Bronchial epithelial cell (primary cell): ENCODE measurements around the gene IGSF9B. TPM values are rescaled to one million over a fixed set of nuclear protein-coding genes. Genes with fewer than 3 reads are reported as not detected.

Experiments used
- DNase-seq: peaks from one replicate; pipeline ENCODE4 v3.0.0-alpha.2; 2010; ENCODE audit warnings: low read depth
- FAIRE-seq: peaks from 2 replicates; lab custom pipeline; 2011; peaks lifted over from hg19 to GRCh38; lab: Jason Lieb, UNC
- H3K27me3 ChIP-seq: 2 replicates; pipeline ENCODE4 v1.5.1; 2011; ENCODE audit warnings: low read length; ENCODE audit not compliant: control insufficient read depth, insufficient read depth
- H3K36me3 ChIP-seq: 2 replicates; pipeline ENCODE4 v1.5.1; 2011; ENCODE audit warnings: low read length; ENCODE audit not compliant: control insufficient read depth, insufficient read depth
- H3K4me3 ChIP-seq: 2 replicates; pipeline ENCODE4 v1.5.1; 2011; ENCODE audit warnings: mild to moderate bottlenecking, low read depth, low read length, control low read depth
- CTCF ChIP-seq: IDR thresholded peaks from 2 replicates; pipeline ENCODE4 v1.5.1; 2011; ENCODE audit warnings: mild to moderate bottlenecking, moderate library complexity, low read length, control low read depth, inconsistent platforms; ENCODE audit not compliant: insufficient read depth, severe bottlenecking
- total RNA-seq: library from RNA; depleted of rRNA; stranded (reverse); fragments of >200 nt; gene quantifications from 2 replicates; pipeline ENCODE4 v1.2.1, GENCODE V29; 2014

The IGSF9B gene
- total RNA-seq, 1 donor from 2014 or later, result under 0.01 TPM

GRCh38 chr11:133929401-133930052 lies 27.2 kb downstream of the IGSF9B start:
- DNase-seq, result no peak
- Histone ChIP-seq H3K27me3 (no peaks in the 10 kb centered on the region), H3K36me3 (no peaks in the 10 kb centered on the region), H3K4me3 (no peak overlapping the region)
- FAIRE-seq, result no peak
- TF ChIP-seq CTCF, result no peak

GRCh38 chr11:133928628-133929059 lies 28.1 kb downstream of the IGSF9B start:
- TF ChIP-seq CTCF, result no peak
- no peak overlapping the region for H3K4me3 ChIP-seq
- DNase-seq (peak; percentile 10), FAIRE-seq (no peak)
- no peaks in the 10 kb centered on the region for H3K27me3 ChIP-seq
- H3K36me3 ChIP-seq, result no peaks in the 10 kb centered on the region

- peak; percentile 35 for DNase-seq
- no peaks in the 10 kb centered on the region for H3K36me3 ChIP-seq
- peak; percentile 95 for TF ChIP-seq CTCF
- H3K27me3 ChIP-seq, result no peaks in the 10 kb centered on the region
- H3K4me3 ChIP-seq, result no peak overlapping the region
- FAIRE-seq, result no peak
Observed at GRCh38 chr11:133927690-133928627, 28.8 kb downstream of the IGSF9B start.

GRCh38 chr11:133926466-133927246 lies 30.1 kb downstream of the IGSF9B start:
- DNase-seq (no peak), FAIRE-seq (no peak)
- H3K4me3 ChIP-seq, result no peak overlapping the region
- no peaks in the 10 kb centered on the region for H3K27me3 ChIP-seq
- no peaks in the 10 kb centered on the region for H3K36me3 ChIP-seq
- no peak for TF ChIP-seq CTCF

GRCh38 chr11:133925756-133926155 lies 31.0 kb downstream of the IGSF9B start:
- H3K36me3 ChIP-seq, result no peaks in the 10 kb centered on the region
- no peak for FAIRE-seq

More at GRCh38 chr11:133925756-133926155, 31.0 kb downstream of the IGSF9B start:
- no peak overlapping the region for H3K4me3 ChIP-seq
- no peak for DNase-seq
- no peaks in the 10 kb centered on the region for H3K27me3 ChIP-seq
- TF ChIP-seq CTCF, result no peak
